Bronchial epithelial cell (primary cell): Measurements from ENCODE around the gene CLEC9A. TPM values are rescaled to one million over a fixed set of nuclear protein-coding genes. Genes with fewer than 3 reads are reported as not detected.
"Not testable (repeated sequence)": the region's sequence is repeated elsewhere in the genome, so short reads cannot be mapped to it uniquely, and the experiment has no call there.

ENCODE experiments used
- DNase-seq: peaks from one replicate; pipeline ENCODE4 v3.0.0-alpha.2; 2010; ENCODE audit warnings: low read depth
- FAIRE-seq: peaks from 2 replicates; lab custom pipeline; 2011; peaks lifted over from hg19 to GRCh38; lab: Jason Lieb, UNC
- H3K27me3 ChIP-seq: 2 replicates; pipeline ENCODE4 v1.5.1; 2011; ENCODE audit warnings: low read length; ENCODE audit not compliant: control insufficient read depth, insufficient read depth
- H3K36me3 ChIP-seq: 2 replicates; pipeline ENCODE4 v1.5.1; 2011; ENCODE audit warnings: low read length; ENCODE audit not compliant: control insufficient read depth, insufficient read depth
- H3K4me3 ChIP-seq: 2 replicates; pipeline ENCODE4 v1.5.1; 2011; ENCODE audit warnings: mild to moderate bottlenecking, low read depth, low read length, control low read depth
- total RNA-seq: library from RNA; depleted of rRNA; stranded (reverse); fragments of >200 nt; gene quantifications from 2 replicates; pipeline ENCODE4 v1.2.1, GENCODE V29; 2014
- TF ChIP-seq, protein P1 (sequence below): IDR thresholded peaks from 2 replicates; pipeline ENCODE4 v1.5.1; 2011; ENCODE audit warnings: mild to moderate bottlenecking, moderate library complexity, low read length, control low read depth, inconsistent platforms; ENCODE audit not compliant: insufficient read depth, severe bottlenecking

CLEC9A gene
- total RNA-seq, 1 donor from 2014 or later = not detected

DNA sequence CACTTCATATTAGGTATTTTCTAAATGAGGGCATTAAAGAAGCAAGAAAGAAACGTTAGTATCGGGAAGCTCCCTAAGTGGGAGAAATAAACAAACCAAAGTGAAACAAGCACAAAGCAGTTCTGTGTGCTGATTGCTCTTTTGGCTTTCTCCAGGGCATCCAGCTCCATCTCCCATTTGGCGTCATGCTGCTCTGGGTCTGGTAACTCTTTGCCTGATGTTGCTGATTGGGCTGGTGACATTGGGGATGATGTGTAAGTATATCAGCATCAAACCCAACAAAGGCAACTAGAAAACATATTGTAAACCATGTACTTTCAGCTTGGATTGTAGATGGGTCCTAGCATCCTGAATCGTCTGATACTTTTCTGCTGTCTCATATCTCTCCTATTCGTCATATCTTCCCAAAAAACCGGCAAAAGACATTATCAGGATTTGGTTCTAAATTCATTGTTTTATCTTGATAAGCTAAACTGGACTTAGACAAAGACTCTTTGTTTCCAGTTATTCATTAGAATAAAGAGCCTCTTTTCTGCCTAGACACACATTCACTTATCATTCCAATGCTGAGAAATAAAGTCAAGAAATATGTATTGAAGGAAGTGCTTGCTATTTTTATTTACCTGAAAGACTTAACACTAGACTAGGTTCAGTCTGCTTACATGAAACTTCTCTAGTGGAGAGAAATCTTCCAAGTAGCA lies 17.7 kb upstream of the CLEC9A start:
- Histone ChIP-seq H3K4me3 (no peak overlapping the region), H3K27me3 (no peaks in the 10 kb centered on the region), H3K36me3 (no peaks in the 10 kb centered on the region)
- DNase-seq (no peak), FAIRE-seq (no peak)
- TF ChIP-seq, protein P1, sequence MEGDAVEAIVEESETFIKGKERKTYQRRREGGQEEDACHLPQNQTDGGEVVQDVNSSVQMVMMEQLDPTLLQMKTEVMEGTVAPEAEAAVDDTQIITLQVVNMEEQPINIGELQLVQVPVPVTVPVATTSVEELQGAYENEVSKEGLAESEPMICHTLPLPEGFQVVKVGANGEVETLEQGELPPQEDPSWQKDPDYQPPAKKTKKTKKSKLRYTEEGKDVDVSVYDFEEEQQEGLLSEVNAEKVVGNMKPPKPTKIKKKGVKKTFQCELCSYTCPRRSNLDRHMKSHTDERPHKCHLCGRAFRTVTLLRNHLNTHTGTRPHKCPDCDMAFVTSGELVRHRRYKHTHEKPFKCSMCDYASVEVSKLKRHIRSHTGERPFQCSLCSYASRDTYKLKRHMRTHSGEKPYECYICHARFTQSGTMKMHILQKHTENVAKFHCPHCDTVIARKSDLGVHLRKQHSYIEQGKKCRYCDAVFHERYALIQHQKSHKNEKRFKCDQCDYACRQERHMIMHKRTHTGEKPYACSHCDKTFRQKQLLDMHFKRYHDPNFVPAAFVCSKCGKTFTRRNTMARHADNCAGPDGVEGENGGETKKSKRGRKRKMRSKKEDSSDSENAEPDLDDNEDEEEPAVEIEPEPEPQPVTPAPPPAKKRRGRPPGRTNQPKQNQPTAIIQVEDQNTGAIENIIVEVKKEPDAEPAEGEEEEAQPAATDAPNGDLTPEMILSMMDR = no peak

DNA sequence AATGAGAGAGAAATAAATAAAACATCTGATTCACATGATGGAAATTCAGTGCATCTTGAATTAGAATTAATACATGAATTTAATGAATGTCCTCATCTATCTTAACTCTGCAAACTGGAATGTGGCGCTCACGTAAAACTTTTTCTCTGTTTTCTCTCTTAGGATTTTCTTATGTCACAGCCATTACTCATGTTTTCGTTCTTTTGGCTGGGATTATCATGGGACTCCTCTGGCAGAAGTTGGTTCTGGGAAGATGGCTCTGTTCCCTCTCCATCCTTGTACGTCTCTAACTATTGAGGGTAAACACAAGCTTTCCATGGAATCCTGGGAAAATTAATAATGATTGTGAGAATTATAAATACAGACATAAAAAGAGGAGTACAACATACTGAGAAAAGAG lies 15.0 kb upstream of the CLEC9A start:
- Histone ChIP-seq H3K4me3 (no peak overlapping the region), H3K27me3 (no peaks in the 10 kb centered on the region), H3K36me3 (no peaks in the 10 kb centered on the region)
- FAIRE-seq (no peak), DNase-seq (no peak)
- TF ChIP-seq, protein P1 = no peak

GRCh38 chr12:10016881-10017280 lies 13.6 kb upstream of the CLEC9A start:
- DNase-seq (peak; percentile 59), FAIRE-seq (no peak)
- Histone ChIP-seq H3K4me3 (no peak overlapping the region), H3K27me3 (no peaks in the 10 kb centered on the region), H3K36me3 (no peaks in the 10 kb centered on the region)
- TF ChIP-seq, protein P1 = no peak

DNA sequence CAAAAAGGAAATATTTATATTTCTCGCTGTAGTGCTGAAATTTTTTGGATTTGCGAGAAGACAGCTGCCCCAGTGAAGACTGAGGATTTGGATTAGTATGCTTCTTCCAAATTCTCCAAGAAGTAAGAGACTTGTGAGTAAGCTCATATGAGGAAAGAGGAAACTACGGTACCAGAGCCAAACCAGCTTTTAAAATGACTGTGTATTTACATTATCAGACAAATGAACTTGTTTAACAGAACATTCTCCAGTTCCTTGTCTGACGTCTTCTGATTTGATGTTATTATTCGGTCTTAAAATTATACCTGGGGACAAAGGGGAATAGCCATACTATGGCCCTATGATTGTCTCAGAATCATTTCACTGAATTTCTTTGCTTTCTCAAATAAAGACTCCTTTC lies 12.1 kb upstream of the CLEC9A start:
- FAIRE-seq (no peak), DNase-seq (peak; percentile 43)
- H3K4me3 ChIP-seq = no peak overlapping the region
- no peaks in the 10 kb centered on the region for H3K27me3 ChIP-seq
- TF ChIP-seq, protein P1 = no peak
- H3K36me3 ChIP-seq = no peaks in the 10 kb centered on the region

DNA sequence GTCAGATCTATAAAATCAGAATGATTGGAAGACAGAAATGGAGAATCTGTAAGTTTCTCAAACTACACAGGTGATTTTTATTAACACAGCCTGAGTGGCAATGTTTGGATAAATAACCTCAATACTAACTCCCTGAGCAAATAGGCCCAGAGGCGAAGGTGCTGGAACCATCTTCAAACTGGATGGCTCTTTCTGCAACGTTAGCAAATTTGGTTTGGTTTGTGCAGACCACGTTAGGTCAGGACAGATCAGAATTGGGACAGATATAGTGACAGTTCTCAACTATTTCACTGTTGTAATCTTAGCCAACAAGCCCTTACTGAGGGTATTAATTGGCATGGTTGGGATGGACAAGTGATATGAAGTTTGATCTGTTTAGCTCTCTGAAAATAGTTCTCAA lies 9.1 kb upstream of the CLEC9A start:
- Histone ChIP-seq H3K4me3 (no peak overlapping the region), H3K27me3 (no peaks in the 10 kb centered on the region), H3K36me3 (no peaks in the 10 kb centered on the region)
- FAIRE-seq (no peak), DNase-seq (no peak)
- TF ChIP-seq, protein P1 = no peak

GRCh38 chr12:10025236-10025635 lies 5.2 kb upstream of the CLEC9A start:
- Histone ChIP-seq H3K27me3 (no peaks in the 10 kb centered on the region), H3K4me3 (no peak overlapping the region), H3K36me3 (no peaks in the 10 kb centered on the region)
- no peak for FAIRE-seq
- DNase-seq = no peak
- TF ChIP-seq, protein P1 = no peak

GRCh38 chr12:10026666-10027065 lies 3.8 kb upstream of the CLEC9A start:
- H3K4me3 ChIP-seq, H3K36me3 ChIP-seq, FAIRE-seq, H3K27me3 ChIP-seq, DNase-seq: not testable (repeated sequence)
